Activated T-helper 1 cell treated with Interleukin-2 at 50 U/mL for 16 hours (primary cell): ENCODE results near the gene FRZB.

Source experiments
- DNase-seq: peaks from one replicate; pipeline ENCODE4 v3.0.0-alpha.2; 2020; ENCODE audit warnings: low read depth

The FRZB gene

GRCh38 chr2:182836451-182836850, 30.0 kb downstream of the FRZB start:
- DNase-seq, result no peak

DNA sequence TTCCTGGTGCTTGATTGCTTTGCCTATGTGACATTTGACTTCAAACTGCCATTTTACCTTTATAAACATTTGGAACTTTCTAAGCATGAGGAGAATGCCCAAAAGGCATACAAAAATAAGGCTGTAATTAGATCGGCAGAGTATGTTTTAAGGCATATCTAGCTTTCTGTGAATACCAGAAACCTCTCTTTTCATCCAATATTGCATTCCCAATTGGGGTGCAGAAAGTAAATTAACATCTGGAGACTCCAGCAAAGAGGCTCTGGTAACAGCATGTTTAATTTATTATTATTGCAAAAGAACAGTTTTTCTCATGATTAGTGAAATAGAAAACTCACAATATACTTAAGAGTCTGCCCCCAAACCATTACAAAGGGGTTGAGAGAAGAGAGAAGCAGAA, 32.1 kb downstream of the FRZB start:
- no peak for DNase-seq

- DNase-seq, result no peak
Measured at GRCh38 chr2:182833084-182833854, 33.2 kb downstream of the FRZB start.

DNA sequence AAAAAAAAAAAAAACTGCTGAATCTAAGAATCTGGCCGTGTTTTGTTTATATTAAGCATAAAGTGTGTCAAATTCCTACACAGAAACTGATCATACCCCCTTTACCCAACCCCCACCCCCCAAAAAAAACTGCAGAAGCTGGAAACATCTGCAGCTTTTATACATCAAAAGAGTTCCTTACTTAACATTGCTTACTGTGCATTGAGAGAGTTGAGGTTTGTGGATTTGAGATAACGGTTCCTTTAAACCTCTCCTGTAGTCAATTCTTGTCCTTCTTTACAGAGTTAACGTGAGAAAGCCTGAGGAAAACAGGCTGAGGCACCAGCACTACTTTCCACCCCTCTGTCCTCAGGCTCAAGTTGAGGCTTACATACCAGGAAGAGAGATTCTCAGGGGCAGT, 34.5 kb downstream of the FRZB start:
- DNase-seq, result no peak

- DNase-seq, result no peak
Measured at GRCh38 chr2:182831101-182831500, 35.3 kb downstream of the FRZB start.

GRCh38 chr2:182827182-182827879, 39.1 kb downstream of the FRZB start:
- no peak for DNase-seq

GRCh38 chr2:182826496-182826895, 39.9 kb downstream of the FRZB start:
- DNase-seq, result no peak

DNA sequence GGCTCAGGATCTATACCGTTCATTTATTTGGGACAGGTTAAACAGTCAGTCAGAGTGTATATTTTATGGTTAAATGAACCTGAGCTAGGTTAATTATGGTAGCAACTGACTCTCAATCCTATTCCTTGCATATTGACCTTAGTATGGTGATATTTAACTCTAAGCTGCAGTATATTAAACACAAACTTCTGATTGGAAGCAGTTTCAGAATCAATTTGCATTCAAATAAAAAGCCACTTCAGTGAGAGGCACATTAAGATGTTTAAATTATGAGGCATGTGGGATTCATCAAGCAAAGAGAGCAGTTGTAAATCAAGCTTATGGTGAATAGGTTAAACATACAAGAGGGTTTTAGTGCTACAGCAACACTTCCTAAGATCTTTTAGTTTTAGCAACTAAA, 40.4 kb downstream of the FRZB start:
- no peak for DNase-seq

- no peak for DNase-seq
Measured at GRCh38 chr2:182824767-182825158, 41.7 kb downstream of the FRZB start.

- no peak for DNase-seq
Measured at GRCh38 chr2:182824056-182824766, 42.2 kb downstream of the FRZB start.

DNA sequence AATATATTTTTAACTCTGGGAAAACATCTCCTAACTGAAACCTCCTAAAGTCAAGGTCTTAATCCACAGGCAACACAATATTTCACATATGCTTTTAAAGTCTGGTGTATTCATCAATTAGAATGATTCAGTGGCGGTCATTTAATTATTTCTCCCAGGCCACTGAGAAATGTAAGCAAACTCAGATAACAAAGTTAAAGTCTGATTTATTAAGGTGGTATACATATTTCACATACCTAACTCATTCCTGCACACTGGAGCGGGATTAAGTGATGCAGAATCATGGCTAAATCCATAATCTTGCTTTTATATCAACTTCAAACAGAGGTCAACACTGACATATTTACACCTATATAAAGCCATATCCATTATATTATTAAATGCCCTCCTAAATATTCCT, 43.7 kb downstream of the FRZB start:
- no peak for DNase-seq

GRCh38 chr2:182821182-182821581, 45.3 kb downstream of the FRZB start:
- DNase-seq, result no peak

DNA sequence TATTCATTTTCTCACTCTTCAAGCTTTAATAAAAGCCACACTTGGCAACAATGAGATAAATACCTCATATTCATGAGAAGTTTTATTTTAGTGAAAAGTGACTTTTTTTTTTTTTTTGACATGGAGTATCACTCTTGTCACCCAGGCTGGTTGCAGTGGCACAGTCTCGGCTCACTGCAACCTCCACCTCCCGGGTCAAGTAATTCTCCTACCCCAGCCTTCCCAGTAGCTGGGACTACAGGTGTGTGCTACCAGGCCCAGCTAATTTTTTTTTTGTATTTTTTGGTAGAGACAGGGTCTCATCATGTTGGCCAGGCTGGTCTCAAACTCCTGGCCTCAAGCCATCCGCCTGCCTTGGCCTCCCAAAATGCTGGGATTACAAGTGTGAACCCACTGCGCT, 47.0 kb downstream of the FRZB start:
- no peak for DNase-seq

DNA sequence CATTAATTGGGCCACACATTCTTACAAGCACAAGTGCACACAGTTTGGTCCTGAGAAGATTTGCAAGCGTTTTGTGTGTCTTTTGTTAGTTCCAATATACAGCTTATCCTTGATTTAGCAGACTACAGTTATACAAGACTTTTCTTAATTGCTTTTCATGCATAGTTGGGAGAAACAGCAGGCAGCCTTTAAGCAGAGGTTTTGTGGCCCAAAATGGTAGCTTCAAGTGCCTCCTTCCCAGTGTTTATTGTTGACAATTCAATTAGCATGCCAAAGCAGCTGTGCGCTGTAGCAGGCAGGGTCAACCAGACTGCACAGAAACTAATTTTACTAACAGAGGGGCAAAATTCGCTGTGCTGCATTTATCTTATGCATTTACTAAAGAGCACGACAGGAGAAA, 47.5 kb downstream of the FRZB start:
- DNase-seq, result no peak

DNA sequence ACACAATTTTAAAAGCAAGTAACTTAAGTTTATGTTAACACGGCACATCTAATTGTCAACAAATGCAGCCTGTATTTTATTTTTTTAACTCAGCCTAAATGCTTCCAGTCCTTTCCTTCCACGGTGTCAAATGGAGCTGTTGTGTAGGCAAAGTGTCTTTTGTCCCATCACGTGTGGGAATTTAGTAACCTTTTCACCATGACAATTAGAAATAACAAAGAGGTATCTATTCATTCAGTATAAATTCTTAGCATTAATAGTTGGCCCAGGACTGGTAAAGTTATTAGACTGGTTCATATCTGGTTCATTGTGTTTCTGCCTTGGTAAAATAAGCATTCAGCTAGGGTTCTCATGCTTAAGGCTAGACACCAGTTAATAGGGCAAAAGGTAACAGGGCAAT, 47.9 kb downstream of the FRZB start:
- no peak for DNase-seq

DNA sequence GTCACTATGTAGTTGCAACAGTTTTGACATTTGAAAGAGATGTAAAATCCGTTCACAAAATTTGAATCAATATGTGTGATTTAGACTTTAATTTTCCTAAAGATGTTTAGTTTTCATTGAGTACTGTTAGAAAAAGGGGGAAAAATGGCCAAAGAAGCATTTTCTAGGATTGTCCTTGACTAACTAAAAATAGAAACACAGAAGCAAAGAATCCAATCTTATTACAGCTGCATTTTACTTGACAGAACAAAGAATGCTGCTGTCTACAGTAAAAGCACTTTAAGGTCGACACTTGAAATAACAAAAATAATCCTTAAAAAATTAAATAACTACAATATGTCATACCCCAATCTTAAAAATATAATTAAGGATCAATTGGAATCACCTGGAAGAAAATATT, 48.9 kb downstream of the FRZB start:
- no peak for DNase-seq

DNA sequence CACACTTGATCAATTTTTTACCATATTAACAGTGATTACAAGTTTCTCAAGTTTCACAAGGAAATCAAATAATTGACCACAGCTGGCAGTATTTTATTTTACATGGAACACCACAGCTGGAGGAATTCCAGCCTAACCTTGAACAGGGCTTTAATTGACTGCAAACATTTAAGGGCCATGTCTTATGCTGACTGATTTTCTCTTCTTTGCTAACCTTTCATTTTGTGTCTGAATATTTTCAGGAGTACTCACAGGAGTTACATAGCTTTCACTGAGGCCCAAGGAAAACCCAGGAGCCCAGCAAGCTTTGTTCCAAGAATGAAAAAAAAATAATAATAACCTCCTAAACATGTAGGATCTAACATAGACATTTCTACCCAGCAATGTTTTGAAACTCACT, 49.6 kb downstream of the FRZB start:
- no peak for DNase-seq

GRCh38 chr2:182814804-182815203, 51.6 kb downstream of the FRZB start:
- DNase-seq, result no peak

GRCh38 chr2:182814380-182814779, 52.1 kb downstream of the FRZB start:
- DNase-seq, result no peak

DNA sequence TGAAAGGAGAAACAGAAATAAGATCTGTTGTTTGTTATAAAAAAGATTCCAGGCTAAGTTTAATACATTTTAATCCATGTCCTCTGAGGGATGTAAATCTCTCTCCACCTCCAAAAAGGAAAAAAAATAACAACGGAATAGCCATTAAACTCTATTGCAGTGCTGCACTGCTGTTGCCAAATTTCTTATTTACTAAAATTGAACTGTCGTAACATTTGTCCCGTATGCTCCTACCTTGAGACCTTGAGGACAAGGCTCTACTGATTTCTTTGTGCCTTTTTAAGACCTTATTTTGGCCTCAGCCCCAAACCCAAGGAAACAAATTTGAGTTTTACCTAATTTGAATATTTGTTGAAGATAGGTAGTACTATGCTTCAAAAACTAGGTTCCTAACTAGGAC, 56.4 kb downstream of the FRZB start:
- no peak for DNase-seq

- DNase-seq, result no peak
Measured at GRCh38 chr2:182807319-182807718, 59.1 kb downstream of the FRZB start.

- no peak for DNase-seq
Measured at GRCh38 chr2:182804128-182804527, 62.3 kb downstream of the FRZB start.

GRCh38 chr2:182798736-182799135, 67.7 kb downstream of the FRZB start:
- no peak for DNase-seq
